ENCODE measurements around the gene GPX5. TPM values are rescaled to one million over a fixed set of nuclear protein-coding genes. Genes with fewer than 3 reads are reported as not detected.
"Not testable (repeated sequence)": the region's sequence is repeated elsewhere in the genome, so short reads cannot be mapped to it uniquely, and the experiment has no call there.

GPX5 gene
- polyA plus RNA-seq, 10 donors, result not detected

DNA sequence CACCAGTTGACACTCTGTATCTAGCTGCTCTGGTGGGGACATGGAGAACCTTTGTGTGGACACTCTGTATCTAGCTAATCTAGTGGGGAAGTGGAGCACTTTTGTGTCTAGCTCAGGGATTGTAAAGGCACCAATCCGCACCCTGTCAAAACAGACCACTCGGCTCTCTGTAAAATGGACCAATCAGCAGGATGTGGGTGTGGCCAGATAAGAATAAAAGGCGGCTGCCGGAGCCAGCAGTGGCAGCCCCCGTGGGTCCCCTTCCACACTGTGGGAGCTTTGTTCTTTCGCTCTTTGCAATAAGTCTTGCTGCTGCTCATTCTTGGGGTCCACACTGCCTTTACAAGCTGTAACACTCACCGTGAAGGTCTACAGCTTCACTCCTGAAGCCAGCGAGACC, 13.3 kb upstream of the GPX5 start:
- DNase-seq, result not testable (repeated sequence)

DNA sequence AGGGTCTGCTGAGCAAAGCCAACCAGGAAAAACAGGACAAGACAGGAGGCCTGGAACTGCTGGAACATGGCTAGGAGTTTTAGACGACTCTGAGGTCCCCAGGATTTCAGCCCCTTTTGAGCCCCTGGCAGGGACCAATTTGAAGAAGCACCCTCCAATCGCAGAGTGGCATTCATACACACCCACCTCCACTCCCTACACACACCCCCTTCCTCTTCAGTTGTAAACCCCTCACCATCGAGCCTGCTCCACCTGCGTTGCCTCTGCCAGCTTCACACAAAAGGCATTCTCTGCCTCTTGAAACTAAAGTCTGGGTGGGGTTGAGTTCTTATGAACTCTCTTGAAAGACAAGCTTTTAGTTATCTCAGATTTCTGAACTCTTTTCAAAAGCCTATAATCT, 10.0 kb upstream of the GPX5 start, which contains the start of gene GPX6:
Gene GPX6, minus strand, starts transcription at position 118 of the 400 bp plus-strand sequence. Its CDS starts 50 bp downstream, at position 68.
- no peak for DNase-seq

DNA sequence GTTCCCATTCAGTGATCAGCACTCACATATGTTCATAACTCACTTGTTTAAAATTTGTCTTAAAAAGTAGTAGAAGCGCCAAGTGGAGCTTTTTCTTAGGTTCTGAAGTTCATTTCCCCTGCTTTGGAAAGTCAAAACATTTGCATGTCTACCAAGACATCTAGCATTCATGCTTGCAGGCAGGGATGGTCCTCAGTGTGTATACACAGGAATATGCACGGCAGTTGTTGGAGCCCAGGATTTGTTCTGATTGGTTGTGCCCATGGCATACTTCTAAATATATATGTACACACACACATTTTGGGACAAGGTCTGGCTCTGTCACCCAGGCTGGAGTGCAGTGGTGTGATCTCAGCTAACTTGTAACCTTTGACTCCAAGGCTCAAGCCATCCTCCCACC, 7.7 kb upstream of the GPX5 start:
- DNase-seq, result no peak

GRCh38 chr6:28522594-28523240, 3.0 kb upstream of the GPX5 start:
- no peak for DNase-seq

DNA sequence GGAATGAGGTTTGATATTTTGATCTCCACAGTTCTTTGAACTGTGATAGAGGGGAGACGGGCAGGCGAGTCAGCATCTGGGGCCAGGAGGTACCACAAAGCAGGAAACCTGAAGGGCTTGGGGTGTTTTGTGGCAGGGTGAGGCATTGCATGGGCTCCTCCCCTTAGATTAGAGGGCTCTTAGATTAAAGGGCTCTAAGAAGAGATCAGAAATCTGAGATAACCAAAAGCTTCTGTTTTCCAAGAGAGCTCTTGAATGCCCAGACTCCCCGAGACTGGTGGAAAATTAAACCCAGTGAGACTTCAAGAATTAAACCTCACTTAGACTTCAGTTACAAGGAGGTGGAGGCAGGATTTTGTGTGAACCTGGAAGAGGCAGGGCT, 2.4 kb upstream of the GPX5 start:
- no peak for DNase-seq

DNA sequence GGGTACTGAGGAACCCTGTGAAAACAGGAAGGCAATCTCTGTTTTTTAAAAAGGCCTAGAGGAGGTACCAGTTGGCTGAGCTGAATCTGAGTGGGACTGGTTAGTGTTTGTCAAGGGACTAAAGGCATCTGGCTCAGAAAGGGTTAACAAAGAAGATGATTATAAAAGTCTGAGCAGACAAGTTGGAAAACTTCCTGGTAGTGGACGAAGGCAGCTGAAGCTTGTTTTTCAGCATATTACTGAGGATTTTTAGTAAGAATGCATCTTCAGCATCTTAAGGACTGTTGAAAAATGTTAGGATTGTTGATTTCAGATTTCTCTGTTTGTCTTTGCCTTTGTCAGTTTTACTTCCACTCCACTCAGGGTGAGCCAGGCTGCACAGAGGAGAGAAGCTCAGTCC, 5.1 kb downstream of the GPX5 start:
- no peak for DNase-seq

- no peak for DNase-seq
Measured at GRCh38 chr6:28531479-28532128, 5.9 kb downstream of the GPX5 start.

DNA sequence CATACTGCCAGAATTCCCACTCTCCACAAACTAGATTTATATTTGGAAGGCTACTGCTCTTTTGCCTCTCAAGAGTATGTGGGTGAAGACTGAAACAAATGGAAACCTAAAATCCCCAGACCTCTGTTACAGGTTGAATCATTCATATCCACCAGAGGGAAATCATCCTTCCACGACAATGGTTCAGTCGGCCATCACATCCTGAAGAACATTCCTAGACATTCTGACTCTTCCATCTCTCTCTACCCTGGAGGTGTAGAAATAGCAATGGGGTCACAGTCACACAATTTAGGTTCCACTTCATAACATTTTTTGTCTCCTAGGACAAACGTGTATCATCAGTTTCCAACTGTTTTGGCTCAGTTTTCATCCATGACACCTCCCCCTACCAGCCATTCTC, 8.6 kb downstream of the GPX5 start:
- no peak for DNase-seq

- no peak for DNase-seq
Measured at GRCh38 chr6:28534875-28535274, 9.2 kb downstream of the GPX5 start.

DNA sequence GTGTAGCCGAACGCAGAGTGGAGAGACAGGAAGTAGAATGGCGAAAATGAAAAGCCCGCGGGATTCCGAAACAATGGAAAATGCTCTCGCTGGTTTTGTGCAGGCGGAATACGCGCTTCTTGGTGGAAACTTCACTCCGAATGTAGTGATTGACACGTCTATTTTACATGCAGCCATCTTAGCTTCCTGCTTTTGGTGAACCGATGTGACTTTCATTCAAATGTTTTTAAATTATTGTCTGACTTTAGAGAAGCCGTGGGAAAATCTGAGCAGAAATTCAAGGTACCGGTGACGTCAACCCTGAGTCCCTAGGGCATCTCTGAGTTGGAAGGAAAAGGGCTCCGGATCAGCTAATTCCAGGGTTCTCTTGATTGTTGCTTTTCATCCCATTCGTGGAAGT, 11.4 kb downstream of the GPX5 start:
- peak in 2 of 3 donors; percentile 15 to 39 for DNase-seq

- no peak for DNase-seq
Measured at GRCh38 chr6:28537509-28538140, 11.9 kb downstream of the GPX5 start.

GRCh38 chr6:28541996-28542395, 16.3 kb downstream of the GPX5 start:
- DNase-seq, result no peak

DNA sequence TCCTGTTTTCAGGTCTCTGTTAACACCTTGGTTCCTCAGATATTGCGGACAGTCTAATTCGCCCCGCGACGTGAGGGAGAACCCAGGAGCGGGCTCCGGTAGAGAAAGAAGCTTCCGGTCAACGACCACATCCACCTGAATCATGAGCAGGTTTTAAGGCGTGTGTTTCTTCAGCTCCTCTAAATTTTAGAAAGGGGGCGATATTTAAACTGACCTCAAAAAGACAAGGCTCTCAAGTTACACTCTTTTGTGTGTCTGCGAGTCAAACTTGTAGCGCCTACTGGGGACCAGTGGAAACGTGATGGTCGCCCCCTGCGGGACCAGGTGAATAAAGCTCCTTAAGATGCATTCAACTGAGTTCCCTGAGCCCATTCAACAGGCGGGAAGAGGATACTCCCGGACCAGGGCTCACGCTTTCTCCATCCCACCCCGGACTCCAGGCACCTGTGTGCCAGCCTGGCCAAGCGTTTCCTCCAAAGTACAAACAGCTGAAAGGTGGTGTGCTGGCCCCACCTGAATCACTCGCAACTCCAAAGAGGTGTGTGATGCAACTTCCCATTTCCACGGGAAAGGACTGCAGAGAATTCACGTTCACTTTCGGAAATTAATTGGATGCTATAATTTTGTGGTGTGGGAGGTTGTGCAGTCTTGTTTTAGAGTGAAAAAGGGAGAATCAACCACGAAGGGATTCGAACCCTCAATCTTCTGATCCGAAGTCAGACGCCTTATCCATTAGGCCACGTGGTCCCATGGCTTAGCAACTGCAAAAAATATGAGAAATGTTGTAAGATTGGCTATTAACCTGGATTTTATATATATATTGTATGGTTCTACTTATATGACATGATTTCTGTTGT, 17.0 kb downstream of the GPX5 start:
- peak; percentile 59 to 85 (median 72) for DNase-seq

DNA sequence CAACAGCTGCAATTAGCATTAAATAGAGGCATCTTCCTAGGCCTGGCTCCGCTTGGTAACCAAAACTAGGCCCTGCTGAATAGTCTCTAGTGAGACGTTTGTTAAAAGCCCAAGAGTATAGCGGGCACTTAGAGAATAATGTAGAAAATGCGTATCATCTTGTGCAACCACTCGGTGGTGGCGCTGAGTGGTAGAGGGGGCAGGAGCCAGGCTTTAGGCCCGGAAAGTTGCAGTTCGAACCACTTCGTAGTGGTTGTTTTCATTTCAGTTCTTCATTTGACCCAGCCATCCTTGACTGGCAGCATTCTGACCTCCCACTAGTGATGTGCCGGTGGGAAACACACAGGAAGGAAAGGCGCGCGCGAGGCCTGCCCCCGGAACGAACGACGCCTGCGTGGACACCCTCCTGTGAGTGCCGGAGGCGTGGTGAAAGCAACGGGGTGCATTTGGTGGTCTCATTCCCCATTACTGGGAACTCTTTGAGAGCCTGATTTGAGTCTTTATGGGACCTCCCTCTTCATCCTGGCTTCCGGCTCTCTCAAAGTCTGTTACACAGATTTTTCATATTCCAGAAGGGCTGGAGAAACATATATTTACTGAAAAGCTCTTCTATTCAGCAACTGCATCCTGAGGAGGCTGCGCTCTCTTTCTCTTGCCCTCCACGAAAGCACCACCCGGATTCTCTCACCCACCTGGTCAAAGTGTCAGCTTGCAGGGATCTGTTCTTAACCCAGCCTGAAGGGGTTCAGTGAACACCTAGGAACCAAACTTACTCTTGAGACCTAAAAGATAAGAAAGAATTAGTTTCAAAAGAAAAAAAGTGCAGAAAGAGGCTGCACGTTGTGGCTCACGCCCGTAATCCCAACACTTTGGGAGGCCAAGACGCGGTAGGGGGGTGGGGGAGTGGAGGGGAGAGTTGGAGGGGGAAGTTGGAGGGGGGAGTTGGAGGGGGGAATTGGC, 18.2 kb downstream of the GPX5 start:
- peak in 2 of 3 donors; percentile 38 to 82 for DNase-seq

- DNase-seq, result no peak
Measured at GRCh38 chr6:28545955-28546354, 20.3 kb downstream of the GPX5 start.

DNA sequence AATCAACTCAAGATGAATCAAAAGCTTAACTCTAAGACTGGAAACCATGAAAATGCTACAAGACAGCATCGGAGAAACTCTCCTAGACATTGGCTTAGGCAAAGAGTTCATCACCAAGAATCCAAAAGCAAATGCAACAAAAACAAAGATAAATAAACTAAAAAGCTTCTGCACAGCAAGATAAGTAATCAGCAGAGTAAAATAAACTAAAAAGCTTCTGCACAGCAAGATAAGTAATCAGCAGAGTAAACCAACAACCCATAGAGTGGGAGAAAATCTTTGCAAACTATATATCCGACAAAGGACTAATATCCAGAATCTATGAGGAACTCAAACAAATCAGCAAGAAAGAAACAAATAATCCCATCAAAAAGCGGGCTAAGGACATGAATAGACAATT, 21.3 kb downstream of the GPX5 start:
- DNase-seq, result not testable (repeated sequence)

DNA sequence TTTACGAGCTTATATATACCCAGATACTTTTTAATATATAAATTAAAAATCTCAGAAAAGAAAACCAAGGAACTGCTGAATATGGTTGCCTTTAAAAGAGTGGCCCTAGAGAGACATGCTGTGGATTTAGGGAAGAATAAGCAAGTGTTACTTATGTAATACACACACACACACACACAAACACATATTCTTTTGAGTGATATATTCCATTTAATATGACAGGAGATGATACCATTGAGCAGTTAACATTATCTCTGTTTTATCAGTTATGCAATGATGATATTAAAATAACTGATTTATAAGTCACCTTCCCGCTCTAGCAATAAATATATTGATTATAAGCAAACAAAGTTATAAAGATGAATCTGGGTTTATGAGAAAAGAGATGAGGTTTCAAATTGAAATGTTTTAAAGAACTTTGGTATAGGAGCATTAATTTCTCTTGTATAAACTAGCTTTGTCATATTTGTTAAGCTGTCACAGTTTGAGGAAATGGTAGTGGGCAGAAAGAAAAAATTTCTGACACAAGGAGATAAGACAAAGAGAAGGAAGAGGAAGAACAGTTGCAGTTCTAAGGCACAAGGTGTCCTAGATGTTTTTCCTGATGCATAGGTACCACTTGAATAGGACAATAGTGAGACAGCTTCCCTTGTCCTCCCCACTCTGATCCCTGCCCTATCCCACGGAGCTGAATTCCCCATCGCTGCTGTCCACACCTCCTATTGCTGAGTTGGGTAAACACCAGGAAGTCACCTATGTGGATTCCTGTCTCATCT, 26.4 kb downstream of the GPX5 start:
- DNase-seq, result no peak

GRCh38 chr6:28553384-28553985, 27.8 kb downstream of the GPX5 start:
- no peak for DNase-seq

DNA sequence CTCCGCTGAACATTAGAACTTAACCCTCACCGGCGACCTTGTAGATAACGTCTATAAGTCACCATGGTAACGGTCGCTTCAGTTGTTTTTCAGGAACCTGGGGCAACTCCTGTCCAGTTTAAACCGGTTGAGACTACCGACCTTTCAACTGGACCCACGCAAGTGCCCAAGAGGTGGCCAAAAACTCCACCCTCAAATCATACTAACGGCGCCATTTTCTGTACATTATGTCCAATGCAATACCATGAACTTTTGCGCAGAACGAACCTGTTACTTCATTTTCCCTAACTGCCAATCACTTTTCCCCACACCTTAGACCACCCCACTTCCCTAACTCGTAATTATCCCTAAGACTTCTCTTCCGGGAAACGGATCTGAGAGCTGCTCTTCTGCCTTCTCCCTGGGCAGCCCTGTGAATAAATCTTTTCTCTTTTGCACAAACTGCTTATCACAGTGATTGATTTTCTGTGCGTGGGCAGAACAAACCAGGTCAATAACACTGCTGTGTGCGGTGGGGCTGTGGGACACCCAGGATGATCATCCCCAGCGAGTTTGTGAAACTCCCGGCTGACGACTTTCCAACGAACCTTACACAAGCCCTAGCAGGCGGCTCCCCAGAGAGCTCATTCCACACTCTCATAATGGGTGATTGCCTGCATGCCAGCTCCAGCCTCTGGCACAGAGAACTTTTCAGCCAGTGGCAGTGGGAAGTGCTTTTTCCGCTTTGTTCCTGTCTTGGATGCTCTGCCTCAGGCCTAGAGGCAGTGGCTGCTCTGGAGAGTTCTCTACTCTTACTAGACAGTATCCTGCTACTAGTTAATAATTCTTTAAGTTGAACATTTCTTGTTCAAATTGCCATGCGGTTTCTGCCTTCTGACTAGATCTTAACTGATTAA, 28.6 kb downstream of the GPX5 start:
- DNase-seq, result no peak
